GM19351 (cell line): ENCODE results near the gene SYCE3.

Source experiments
- ATAC-seq: cut with Tn5 transposase; IDR thresholded peaks from one replicate; pipeline ENCODE4 v1.9.1; 2021; ENCODE audit warnings: mild to moderate bottlenecking, moderate library complexity; ENCODE audit not compliant: unreplicated experiment

SYCE3 gene

DNA sequence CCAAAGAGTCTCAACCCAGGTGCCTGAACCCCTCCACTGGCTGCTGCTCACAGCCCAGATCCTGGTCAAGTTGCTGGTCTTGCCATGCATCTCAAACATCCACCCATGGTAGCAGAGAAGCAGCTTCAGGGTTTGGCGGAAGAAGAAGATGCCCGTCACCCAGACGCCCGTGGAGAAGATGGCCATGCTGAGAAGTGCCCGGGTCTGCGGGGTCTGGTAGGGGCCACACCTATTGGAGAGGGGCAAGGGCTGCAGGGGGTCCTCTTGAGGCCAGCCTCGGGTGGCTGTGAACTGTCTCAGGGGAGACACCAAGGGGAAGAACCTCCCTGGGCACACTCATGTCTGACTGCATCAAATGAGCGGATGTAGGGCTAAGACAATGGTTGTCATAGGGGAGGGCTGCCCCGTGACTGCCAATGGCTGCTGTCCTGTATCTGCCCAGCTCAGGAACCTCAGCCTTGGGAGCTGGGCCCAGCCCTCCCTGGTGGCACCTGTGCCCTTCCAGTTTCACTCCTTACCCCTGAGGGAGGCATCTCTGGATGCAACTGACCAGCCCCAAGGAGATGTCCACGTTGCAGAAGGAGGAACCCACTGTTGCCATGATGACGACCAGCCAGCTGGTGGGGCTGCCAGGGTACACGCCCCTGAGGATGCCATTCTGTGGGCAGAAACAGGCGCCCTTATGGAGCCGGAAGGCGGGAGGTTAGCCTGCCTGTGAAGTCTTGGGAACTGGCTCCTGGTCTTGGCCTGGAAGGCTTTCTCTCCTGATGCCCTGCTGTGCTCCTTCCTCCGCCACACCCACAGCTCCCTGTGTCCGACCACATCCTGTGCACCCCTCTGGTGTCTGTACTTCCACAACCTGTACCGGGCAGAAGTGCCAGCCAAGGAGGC is 14.3 kb upstream of the SYCE3 start:
- ATAC-seq = no peak

DNA sequence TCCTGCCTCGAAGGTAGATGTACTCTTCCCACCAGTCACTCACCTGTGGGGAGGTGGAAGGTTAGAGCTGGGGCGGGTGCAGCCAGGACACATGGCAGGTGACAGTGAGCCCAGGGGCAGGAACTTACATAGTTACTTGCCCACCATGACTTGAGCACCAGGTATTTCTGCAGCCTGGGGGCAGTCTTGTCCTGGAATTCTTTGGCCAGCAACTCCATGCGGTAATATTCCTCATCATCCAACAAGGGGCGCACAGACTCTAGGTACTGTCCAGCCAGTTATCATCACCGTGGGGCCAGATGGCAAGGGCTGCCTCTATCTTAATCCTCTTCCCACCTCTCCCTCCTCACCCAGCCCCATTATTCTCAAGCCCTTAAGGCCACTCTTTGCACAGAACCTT is 13.4 kb upstream of the SYCE3 start:
- no peak for ATAC-seq

DNA sequence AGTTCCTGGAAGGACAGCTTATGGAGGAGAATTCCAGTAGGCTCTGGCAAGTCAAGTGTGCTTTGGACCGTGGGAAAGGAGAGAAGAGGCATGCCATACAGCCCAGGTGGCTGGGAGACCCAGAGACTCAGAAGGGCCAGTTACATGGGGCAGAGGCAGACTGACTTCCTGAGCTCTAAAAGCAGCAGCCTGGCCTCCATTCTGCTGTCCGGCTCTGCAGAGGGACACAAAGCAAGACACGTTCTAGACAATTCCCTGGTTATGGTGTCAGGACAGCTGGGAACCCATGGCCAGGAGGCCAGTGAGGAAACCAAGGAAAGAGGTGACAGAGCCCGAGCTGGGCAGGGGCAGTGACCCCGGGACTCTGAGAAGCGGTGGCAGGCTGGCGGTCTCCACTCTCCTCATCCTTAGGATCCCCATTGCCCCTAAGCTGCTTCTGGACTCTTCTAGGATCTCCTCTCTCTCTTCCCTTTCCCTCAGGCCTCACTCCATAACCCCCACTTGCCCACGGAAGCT is 12.8 kb upstream of the SYCE3 start:
- no peak for ATAC-seq

DNA sequence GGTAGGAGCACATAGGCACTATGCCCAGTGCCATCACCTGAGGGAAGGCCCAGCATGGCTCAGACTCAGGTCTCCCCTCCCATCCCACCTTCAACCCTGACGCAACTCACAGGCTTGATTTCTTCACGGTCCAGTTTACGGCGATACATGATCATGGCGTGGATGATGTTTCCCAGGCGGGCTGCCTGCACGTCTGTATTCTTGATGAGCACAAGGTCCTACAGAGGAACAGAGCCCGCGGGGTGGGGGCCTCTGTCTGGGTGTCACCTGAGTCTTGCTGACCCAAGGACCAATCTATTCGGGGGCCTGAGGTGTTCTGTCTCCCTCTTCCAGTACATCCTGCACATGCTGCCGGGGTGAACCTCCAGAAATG is 11.7 kb upstream of the SYCE3 start:
- ATAC-seq = no peak

DNA sequence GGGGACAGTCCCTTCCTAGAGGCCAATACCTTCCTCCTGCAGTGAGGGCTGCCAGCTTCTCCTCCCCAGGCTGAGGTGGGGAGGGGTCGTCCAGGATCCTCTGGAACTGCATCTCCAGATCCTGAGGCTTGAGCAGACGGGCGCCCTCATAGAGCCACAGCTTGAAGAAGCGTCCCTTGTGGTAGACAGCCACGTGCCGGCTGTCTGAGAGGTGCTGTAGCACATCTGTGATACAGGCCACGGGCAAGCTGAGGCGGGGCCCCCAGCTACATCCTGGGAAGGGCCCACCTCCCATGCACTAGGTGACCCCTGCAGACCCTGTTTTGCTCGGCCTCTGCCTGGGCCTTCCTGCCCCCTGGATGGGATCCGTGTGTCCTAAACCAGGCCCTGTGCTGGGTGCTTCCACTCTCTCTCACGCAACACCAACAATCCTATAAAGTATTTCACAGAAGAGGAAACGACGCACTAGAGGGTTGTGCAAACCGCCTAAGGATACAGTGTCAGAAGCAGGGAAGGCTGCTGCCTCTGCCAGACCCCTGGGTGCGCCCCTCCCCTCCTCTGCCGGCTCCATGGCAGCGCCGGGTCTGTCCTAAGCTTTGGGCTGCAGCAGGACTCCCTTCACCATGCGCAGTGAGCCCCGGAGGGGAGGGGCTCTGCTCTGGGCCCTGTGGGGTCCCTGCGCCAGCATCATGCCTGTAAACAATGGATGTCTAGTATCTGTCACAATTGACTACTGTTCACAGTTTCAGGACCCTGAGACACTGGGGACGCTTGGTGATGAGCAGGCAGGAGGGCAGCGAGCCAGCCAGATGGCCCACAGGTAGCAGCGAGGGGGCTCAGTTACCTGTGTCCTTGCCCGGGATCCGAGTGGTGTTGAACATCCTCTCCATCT is 11.0 kb upstream of the SYCE3 start:
- no peak for ATAC-seq

DNA sequence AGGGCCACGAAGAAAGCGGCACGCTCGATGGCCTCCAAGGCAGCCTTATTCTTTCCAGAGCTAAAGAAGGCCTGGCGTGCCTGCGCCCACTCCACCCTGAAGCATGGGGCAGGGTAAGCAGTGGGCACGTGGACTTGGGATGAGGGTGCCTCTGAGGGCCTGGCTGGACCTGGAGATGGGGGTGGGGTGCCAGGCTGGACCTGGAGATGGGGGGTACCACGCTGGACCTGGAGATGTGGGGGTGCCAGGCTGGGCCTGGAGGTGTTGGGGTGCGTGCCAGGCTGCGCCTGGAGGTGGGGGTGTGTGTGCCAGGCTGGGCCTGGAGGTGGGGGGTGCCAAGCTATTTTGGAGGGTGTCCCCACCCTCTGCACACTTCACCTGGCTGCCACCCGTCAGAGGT is 10.2 kb upstream of the SYCE3 start:
- ATAC-seq = no peak

DNA sequence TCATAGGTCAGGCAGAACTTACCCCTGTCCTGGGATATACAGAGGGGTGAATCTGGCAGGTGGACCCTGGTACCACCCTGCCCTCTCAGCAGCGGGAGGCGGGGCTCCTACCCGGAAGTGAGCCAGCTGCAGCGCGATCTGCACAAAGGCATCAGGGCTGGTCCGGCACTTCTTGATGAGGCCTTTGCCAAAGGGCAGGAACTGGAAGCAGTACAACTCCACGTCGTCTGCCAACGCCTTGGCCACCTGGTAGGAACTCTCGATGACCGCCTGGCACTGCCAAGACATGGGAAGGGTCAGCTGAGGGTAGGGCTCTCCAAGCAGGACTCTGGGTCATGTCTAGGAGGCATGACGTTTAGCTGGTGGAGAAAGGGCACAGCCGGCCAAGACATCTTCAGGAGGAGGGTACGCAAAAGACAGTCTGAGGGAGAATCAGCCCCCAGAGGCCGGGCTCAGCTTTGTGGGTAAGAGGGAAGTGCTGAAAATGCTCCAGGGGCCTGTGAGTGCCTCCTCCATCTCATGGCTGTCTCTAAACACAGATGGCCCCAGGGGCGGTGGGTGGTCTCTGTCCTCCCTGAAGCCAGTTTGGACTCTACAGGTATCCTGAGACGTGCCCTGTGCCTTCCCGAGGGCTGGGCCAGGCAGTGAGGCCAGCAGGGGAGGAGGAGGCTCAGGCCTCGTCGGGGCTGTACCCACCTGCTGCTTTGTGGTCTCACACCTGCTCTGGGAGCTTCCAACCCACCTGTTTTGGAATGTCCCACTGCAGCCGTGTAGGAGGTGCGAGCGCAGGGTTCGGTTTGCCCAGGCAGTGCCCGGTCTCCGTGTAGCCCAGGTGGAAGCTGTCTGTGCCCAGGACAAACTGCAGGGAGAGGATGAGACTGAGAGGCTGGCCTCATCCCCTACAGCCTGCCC is 8.8 kb upstream of the SYCE3 start:
- ATAC-seq = no peak

DNA sequence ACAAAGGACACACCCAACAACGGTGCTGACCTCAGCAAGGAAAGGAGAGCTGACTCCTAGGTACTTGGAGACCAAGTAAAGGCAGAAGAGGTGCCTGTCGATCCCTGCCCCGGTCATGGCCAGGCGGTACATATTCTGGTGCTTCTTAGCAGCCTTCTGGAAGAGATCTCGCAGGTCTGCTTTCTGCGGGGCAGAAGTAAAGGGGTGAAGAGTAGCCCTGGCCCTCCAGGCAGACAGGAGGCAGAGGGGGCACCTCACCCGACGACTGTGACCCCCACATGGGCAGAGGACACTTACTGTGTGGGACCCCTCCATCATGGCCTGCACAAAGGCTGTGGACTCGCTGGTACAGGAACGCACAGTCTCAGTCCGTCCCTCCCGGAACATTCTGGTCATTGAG is 8.1 kb upstream of the SYCE3 start:
- ATAC-seq = no peak

DNA sequence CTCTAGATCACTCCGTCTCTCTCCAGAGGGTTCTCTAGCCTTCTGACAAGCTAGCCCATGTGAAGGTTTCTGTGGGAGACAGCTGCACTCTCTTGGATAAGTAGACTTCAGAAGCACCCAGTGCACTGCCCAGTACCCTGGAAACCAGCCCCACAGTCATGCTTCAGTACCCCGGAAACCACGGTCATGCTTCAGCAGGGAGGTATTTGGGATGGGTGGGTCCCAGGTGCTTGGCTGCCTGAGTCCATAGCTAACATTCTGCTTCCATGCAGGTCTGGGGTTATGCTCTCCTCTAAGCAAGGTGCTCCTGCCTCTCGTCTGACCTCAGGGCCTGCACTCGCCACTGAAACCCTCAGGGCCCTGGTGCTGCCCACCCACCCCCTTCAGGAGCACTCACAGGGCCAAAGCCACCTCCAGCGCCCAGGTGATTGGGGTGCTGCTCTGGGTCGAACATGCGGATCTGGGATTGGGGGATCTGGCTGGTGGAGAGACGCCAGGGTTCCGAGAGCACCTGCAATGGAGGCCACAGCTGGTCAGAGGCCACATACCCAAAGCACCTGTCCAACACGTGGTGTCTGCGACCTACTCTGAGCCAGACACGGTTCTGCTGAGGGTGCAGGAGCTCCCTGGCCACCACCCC is 7.3 kb upstream of the SYCE3 start:
- no peak for ATAC-seq

DNA sequence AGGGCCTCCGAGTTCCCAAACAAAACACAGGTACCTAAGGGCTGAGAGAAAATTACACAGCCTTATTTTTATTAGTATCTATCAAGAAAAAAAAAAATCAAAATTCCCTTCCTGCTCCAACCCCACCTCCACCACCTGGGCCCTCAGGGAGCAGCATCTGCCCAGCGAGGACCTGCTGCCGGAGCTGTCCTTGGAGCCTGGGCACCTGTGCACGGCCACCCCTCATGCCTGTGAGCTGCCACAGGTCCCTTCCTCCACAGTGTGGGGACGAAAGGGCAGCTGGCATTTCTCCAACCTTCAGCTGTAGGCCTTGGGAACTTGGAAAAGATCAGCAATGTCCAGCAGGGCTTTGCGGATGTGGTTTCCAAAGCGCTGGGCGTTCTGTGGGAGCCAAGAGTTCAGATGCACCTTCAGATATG is 6.3 kb upstream of the SYCE3 start:
- no peak for ATAC-seq

DNA sequence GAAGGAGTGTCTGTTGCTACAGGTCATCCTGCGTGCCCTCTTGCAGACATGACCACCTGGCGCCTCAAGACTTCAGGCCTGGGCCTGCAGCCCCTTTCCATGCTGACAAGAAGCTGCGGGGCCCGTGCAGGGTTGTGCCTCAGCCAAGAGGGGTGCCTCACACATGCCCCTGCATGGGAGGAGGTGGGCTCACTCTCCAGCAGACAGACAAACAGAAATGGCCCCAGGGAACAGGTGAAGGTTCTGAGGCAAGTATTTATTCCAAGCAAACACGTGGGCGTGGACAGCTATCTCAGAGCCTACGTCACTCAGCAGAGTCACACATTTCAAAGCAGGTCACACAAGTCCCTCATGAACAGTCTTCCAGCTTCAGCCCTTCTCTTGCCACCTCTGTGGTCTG is 5.9 kb upstream of the SYCE3 start:
- no peak for ATAC-seq

DNA sequence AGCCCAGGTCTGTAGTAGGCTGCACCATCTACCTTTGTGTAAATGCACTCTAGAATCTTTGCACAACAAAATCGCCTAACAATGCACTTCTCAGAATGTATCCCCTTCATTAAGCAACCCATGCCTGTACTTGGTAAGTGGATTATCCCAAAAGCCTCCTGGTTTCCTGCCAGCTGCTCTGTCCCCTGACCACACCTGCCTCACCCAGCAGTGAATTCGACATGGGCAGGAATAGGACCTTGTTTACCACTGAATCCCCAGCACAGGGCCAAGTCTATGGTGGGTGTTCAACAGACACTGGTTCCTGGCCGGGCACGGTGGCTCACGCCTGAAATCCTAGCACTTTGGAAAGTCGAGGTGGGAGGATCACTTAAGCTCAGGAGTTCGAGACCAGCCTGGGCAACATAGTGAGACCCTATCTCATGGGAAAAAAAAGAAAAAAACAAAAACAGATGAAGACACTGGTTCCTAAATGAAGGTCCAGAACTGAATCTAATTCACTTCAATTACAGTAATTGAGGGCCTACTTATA is 5.1 kb upstream of the SYCE3 start:
- ATAC-seq = no peak

DNA sequence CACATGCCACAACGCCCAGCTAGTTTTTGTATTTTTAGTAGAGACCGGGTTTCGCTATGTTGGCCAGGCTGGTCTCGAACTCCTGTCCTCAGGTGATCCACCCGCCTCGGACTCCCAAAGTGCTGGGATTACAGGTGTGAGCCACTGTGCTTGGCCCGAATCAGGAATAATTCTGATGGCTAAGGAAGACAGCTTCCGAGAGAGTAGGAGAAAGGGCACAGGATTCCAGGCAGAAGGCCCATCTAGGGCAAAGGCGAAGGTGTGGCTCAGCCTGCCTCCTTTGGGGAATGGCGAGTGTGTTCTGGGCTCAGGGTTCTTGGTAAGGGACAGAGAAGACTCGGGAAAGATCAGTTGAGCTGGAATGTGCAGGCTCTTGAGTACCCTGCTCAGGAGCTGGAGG is 1.6 kb upstream of the SYCE3 start:
- no peak for ATAC-seq

DNA sequence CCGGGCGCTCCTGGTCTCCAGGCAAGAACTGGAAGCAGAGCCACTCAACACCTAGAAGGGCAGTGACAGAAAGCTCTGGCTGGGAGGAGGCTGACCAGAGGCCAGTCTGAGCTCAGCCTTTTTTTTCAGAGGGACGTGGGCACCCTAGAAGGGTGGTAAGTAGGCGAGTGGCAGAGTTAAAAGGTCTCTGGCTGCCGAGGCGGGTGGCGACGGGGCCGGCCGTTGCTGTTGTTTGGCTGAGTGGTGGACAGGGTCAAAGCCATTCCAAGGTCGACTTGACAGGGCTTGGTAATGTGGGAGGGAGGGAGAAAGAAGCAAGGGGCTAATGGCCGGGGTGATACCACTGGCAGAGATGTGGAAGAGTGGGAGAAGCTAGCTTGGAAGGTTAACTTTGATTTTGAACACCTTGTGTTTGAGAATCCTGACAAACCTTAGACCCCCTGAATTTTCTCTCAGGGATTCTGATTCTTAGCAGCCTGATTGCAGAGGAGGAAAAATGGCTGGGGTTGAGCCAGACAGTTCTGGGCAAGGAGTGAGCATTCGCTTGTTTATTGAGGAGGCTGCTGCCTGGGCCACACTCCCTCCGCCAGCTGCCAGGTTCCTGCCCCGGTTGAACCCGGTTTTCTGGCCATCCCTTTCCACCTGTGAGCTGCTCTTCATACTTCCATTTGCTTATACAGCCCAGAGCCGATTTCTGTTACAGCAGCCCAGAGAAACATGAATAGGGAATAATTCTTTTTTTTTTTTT is 868 bp upstream of the SYCE3 start:
- no peak for ATAC-seq

DNA sequence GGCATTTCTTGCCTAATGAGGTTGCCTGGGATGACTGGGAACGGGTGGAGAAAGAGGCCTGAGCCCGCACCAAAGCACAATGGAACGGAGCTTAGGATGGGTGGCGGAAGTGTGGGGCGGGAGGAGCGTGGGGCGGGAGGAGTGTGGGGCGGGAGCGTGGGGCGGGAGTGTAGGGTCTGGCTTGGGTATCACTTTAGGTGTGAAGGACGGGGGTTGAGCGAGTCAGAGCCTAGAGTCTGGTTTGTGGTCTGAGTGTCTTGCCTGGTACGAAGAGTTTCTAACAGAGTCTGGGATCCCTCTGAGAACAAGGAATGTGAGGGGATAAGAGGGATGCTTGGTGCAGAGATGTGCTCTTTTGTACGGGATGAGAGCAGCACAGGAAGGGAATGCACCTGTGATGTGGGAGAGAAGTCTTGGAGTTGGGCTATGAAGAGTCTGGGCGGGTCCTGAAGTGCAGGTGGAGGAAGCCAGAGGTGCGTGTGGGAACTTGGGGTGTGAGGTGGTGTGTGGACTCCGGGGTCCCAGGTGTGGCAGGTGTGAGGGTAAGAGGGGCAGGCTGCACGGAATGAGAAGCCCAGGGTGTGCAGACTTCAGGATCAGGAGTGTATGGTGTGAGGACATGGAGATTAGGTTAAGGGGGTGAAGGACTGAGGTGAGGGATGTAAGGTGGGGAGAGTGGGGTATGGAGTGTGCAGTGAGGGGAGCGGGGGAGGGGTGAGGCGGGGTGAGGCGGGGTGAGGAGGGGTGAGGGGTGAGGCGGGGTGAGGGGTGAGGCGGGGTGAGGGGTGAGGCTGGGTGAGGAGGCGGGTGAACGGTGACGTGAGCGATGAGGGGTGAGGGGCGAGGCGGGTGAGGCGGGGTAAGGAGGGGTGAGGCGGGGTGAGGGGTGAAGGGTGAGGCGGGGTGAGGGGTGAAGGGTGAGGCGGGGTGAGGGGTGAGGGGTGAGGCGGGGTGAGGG is 1.0 kb downstream of the SYCE3 start:
- no peak for ATAC-seq

DNA sequence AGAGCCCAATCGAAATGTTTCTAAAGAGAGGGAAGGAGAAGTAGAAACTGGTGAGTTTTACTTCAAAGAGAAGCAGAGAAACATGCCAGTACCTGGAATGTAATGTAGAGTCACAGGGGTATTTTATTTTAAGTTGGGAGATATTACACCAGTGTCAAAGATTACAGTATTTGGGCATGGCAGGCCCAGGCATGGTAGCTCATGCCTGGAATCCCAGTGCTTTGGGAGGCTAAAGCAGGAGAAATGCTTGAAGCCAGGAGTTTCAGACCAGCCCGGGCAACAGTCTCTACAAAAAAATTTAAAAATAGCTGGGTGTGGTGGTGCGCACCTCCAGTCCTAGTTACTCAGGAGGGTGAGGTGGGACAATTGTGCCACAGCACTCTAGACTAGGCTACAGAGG is 2.7 kb downstream of the SYCE3 start:
- no peak for ATAC-seq

DNA sequence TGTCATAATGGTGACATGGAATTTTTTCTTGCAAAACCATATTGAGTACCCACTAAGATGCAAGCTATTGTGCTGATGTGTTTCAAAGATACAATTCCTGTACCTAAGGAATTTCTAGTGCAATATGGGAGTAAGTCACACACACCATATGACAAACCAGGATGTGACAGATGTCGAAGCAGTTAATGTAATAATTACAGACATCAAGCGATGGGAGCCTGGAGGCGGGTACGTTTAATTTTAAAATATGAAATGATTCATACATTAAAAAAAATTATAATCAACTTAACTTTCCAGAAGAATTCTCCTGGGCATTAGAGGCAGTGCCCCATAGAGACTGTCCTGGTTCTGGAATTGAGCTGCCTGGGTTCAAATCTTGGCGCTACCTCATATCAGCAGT is 6.0 kb downstream of the SYCE3 start:
- no peak for ATAC-seq

DNA sequence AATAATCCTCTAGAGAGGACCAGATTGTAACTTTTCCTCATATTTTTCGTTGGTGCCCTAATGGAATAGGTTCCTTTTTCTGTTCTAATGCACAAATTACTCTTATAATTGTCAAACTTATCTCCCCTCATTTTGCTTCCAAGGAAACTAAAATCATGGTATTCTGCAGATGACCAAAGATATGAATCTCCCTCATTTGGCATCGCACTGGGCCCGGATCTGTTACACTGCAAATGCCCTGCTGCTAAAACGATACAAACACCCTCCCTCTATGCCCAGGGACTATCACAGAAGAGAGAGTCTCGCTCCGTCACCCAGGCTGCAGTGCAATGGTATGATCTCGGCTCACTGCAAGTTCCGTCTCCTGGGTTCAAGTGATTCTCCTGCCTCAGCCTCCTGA is 9.4 kb downstream of the SYCE3 start:
- ATAC-seq = no peak
